Activated naive CD4-positive, alpha-beta T cell (primary cell): ENCODE results near the gene VPS11.
"Not testable (repeated sequence)": the region's sequence is repeated elsewhere in the genome, so short reads cannot be mapped to it uniquely, and the experiment has no call there.

Experiments used
- DNase-seq, 4 experiments: peaks; one replicate each; lab custom pipeline; 2025; lab: John Stamatoyannopoulos, UW

VPS11 gene

DNA sequence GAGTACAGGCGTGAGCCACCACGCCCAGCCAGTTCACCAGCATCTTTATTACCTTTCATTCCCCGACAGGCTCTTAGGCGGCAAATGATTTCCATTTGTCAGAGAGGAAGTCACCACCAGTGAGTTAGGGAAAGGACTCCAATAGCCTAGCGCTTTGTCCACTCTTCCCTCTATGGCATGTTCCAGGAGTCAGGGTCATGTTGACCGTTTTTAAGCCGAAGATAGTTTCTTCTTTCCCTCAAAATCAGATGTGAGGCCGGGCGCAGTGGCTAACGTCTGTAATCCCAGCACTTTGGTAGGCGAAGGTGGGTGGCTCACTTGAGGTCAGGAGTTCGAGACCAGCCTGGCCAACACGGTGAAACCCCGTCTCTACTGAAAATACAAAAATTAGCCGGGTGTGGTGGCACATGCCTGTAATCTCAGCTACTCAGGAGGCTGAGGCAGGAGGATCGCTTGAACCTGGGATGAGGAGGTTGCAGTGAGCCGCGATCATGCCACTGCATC is 35.6 kb downstream of the VPS11 start:
- DNase-seq: not testable (repeated sequence)

DNA sequence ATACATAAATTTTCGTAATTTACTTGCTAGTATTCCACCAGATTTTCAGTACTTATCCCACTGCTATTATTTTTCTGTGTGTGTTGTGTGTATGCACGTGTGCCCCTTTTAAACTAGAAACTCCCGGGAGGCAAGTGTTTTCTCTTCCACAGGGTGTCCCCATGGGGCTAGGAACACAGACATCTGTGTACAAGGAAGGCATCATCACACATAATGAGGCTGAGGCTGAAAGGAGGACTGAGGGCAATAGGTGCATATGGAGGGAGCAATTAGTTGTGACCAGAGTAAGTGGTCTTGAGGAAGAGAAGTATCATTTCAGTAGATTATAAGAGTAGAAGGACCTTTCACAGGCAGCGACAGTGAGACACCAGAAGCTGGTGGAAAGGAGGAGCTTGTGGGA is 36.2 kb downstream of the VPS11 start:
- no peak for DNase-seq

DNA sequence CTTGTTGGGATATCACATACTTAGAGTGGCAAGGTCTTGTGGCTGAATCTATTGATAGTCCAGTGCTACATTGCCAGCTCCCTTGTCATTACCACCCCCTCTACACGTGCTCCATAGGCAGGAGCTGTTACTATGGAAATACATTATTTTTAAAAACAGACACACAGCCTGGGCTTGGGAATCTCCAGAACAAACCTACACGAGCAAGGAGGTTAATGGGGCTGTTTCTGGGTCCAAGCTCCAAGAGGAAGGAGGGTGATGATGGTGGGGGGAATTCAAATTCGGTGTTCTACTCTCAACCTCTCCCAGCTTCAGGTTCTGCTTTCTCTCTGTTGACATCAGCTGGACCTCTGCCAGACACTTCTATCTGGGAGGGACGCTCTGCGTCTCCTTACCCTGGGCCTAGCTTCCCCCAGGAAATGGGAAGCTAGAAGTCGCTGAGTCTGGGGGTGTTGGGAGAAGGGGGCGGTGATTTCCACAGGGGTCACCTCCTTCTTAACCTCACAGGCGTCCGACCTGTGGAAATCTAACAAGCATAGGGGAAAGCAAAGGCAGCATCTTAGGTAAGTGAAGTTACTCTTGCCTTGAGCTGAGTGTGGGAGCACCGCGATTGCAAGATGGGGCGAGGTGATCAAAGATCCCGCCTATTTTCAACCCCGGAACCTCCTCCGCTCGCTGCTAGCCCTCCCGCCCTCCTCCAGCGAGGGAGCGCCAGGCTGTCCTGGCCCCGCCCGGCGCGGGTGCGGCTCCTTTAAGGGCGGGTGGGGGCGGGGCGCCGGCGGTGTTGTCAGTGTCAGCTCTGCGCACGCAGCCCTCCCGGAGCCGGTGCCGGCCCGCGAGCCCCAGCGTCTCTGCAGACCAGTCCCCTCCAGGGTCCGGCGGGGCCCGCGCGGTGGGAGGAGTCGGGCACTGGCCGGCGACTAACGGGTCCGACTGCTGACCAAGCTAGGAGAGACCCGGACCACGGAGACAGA is 39.2 kb downstream of the VPS11 start, which contains the start of gene C2CD2L:
Gene C2CD2L, plus strand, starts transcription at position 781 of the 974 bp plus-strand sequence. CDS start 398 bp downstream, outside the sequence.
- peak; percentile 58 to 92 (median 84) for DNase-seq

DNA sequence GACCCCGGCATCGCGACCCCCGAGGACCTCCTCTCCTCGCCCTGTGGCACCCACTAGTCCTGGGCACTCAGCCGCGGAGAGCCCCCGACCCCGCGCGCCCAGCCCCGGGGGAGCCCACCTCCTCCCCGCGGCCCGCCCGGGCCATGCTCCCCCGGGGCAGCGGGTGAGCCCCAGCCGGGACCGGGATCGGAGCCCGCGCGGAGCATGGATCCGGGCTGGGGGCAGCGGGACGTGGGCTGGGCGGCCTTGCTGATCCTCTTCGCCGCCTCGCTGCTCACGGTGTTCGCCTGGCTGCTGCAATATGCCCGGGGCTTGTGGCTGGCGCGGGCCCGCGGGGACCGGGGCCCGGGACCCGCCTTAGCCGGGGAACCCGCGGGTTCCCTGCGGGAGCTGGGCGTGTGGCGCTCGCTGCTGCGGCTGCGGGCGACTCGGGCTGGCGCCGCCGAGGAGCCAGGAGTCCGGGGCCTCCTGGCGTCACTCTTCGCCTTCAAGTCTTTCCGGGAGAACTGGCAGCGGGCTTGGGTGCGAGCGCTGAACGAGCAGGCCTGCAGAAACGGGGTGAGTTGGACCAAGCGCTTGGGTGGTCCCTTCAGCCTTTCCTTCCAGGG is 40.0 kb downstream of the VPS11 start:
- DNase-seq: no peak

DNA sequence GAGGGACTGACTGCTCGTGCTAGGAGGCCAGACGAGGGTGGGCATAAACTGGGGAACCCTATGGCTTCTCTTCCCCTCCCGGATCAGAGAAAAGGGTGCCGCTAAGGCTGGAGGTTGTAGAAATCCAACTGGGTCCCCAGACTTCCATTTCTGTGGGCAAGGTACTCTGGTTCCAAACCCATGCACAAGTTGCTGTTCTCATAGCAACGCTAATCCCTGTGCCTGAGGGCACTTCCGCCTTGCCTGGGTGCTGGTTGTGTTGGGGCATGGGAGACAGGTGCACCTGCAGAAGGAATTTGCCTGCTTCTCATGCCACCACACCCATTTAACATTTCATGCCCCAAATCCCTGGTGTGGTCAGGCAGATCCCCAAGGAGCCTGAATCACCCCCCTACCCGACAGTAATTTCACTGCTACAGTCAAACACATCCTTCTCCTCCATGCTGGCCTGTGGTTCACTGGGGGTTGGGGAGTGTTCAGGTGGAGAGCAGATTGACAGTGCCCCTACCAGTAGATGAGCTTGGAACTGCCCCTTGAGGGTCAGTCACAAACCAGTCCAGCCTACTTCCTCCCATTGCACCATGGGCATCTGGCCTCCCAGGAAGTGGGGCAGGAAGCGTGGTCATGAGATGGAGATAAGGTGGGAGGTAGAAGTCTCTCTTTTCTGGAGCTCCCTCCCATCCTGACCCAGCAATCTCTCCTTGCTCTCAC is 40.7 kb downstream of the VPS11 start:
- DNase-seq: no peak

DNA sequence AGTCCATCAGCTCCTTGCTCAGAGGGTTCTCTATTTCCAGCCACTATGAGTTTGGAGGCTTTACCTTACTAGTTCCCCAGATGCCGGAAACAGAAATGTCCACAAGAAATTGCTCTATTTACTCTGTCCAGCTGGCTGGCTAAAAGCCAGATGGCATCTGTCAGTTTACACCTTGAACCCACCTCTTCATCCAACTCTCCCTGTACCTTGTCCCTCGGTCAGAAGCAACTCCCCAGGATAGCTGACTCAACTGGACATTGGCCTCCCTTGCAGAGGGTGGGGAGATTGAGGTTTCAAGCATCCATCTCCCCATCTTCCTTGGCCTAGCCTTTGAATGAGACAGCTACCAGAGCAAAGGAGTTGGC is 41.2 kb downstream of the VPS11 start:
- DNase-seq: no peak

DNA sequence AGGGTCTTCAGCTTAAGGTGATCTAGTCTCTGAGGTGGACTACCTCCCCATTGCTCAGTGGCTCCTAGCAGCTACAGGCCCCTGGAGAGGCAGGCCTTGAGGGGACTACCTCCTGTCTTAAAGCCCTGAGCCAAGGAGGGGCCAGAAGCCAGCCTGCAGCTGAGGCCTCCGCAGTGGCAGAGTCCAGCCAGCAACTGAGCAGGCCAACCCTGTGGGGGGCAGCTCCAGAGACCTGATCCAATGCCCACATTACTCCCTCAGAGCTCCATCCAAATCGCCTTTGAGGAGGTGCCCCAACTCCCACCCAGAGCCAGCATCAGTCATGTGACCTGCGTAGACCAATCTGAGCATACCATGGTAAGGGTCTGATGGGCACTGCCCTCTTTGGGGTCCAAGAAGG is 42.2 kb downstream of the VPS11 start:
- no peak for DNase-seq

DNA sequence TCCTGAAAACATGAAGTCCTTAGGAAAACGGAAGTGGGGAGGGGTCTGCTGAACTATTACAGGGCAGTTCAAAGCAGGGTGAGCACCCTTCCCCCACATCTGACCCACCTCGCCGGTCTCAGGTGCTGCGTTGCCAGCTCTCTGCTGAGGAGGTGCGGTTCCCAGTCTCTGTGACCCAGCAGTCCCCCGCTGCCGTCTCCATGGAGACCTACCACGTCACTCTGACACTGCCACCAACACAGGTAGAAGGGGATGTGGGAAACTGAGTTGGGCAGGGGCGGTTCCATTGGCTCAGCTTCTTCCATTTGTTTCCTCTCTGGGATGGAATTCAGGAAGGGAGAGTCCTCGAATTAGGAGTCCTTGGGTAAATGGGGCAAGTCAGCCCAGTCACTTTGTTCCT is 42.8 kb downstream of the VPS11 start:
- no peak for DNase-seq

DNA sequence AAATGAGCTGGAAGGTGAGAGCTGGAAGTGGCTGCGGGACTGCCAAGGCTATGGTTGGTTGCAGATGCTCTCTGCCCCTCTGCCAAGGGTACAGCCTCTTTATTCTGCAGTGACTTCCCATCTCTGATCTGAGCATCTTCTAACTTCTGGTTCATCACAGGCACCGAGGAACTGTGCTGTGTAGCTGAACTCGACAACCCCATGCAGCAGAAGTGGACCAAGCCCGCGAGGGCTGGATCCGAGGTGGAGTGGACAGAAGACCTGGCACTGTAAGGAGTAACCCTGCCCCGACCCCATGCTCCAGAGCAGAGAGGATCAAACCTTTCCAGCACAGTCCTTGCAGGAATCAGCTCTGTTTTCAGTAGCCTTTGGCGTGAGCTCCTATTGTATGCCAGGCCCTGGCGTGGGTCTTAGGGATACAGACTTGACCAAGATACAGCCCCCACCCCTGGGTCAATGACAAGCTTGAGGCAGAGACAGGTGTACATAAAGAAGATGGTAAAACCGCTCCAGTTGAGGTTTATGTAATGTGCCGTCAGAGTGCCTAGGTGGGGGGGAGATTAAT is 43.8 kb downstream of the VPS11 start:
- no peak for DNase-seq

DNA sequence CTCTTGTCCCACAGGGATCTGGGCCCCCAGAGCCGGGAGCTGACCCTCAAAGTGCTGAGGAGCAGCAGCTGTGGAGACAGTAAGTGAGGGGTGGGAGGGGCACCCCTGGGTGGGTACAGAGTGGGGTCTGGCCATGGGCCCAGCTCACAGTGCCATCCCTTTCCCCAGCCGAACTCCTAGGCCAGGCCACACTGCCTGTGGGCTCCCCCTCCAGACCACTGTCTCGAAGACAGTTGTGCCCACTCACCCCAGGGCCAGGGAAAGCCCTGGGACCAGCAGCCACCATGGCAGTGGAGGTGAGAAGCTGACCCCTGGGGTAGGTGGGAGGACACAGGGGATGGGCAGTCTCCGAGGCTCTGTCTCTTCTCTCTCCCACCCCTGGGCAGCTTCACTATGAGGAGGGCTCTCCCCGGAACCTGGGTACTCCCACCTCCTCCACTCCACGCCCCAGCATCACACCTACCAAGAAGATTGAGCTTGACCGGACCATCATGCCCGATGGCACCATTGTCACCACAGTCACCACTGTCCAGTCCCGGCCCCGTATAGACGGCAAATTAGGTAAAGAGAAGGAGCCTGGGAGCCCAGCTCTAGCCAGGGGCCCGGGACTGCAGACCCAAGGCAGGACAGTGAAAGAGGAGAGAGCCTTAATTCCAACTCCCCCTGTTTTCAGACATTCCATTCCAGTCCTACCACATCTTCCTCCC is 44.8 kb downstream of the VPS11 start:
- no peak for DNase-seq

DNA sequence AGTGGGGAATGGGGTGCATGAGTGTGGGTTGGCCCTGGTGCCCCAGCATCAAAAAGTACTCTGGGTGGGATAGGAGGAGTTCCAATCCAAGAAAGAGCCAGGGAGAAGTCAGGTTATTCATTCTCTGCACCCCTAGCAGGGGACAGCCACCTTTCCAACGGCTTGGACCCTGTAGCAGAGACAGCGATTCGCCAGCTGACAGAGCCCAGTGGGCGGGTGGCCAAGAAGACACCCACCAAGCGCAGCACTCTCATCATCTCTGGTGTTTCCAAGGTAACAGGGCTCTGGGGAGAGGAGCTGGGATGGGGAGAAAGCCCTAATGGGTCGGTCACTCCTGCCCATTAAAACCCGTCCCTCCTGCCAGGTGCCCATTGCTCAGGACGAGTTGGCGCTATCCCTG is 46.1 kb downstream of the VPS11 start:
- no peak for DNase-seq

DNA sequence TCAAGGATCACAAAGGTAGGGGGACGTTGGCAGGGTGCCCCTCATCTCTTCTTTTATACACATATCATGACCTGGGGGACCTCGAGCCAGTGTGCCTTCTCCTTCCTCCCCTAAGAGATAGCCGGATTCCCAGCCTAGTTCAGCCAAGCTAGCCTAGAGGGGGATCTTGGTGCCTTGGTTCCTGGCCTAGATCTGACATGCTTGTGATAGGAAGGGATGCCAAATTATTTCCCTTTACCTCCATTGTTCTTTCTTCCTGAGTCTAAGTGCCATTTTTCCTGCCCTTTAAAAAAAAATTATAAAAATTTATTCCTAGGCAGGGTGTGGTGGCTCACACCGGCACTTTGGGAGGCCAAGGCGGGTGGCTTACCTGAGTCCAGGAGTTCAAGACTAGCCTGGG is 46.7 kb downstream of the VPS11 start:
- no peak for DNase-seq

DNA sequence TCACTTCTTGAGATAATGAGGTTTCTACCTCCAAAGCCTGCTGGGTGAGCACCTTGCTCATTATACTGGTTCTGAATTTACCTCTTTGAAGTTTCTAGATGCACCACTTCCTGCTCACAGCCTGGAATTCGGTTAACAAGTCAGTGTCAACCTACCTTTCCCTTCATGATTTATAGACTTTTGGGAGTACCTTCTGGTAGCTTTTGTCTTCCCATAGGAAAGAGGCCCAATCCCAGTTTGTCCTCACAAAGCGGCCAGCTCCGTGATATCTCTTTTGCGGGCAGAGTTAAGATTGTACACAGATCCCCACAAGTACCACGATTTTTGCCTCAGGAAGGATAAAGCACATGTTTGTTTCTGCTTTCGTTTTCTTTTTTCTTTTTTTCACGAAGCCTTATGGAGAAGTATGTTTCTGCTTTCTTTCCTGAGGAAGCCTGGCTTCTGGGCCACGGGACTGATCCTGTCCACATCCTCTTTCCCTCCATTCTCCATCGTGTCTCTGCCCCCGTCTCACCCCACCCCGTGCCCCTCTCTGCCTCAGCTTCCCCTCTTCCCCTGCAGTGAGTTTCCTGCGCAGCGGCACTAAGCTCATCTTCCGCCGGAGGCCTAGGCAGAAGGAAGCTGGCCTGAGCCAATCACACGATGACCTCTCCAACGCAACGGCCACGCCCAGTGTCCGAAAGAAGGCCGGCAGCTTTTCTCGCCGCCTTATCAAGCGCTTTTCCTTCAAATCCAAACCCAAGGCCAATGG is 48.0 kb downstream of the VPS11 start:
- peak in 1 of 4 experiments; percentile 22 for DNase-seq

DNA sequence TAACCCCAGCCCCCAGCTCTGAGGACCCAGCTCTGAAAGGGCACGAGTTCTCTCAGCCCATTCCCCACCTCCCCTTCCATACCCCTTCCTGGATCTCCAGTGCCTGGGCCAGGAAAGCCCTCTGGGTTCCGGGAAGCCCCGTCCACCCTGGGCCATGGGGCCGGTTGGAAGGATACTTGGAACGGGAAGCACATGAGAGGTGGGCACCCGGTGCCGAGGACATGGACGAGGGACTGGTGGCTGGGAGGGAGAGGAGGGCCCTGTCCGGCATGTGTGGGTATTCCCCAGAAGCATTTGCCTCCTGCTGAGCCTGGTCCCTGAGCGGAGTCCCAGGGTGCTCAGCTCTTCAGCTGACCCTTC is 48.6 kb downstream of the VPS11 start:
- no peak for DNase-seq

DNA sequence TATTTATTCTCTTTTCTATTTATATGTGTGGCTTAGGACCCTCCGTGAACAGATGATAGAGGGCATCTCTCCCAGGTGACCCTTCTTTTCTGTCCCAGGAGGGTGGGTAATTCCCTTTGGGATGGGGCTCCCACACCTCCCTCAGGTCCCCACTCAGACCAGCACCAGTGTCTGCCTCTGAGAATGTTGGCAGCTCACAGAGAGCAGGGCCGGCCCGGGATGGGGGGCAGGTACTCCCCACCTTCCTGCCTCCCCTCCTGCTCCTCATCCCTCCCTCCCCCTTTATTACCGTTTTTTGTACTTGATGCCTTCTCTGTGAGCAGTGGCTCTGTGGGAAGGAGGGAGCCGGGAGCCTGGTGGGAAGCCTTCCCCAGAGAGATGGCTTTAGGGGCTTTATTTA is 49.0 kb downstream of the VPS11 start:
- DNase-seq: no peak

DNA sequence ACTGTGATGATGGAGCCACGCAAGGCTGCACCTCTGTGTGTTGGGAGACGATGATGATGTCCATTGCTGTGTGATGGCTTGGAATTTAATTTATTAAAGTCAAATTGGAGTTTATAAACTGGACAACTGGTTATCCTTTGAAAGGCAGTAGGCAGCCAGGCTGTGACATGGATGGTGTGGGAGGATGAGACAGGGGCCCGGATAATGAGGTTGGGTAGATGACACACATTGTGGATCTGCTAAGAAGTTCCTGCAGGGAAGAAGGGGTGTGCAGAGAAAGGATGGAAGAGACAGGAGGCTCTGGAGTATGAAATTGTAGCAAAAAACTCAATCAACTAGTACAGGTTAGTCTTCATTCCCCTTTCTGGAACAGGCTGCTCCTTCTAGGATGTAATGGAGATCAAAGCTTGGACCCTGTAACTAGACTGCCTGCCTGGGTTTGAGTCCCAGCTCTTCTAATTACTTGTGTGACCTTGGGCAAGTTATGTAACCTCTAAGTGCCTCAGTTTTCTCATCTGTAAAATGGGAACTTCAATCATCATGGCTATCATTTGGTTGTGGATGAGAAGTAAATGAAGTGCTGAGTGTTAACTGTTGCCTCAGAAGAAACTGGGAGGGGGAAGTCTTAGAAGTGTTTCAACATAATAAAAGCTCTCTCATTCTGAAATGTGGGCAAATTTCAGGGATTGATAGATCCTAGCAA is 49.5 kb downstream of the VPS11 start:
- no peak for DNase-seq

DNA sequence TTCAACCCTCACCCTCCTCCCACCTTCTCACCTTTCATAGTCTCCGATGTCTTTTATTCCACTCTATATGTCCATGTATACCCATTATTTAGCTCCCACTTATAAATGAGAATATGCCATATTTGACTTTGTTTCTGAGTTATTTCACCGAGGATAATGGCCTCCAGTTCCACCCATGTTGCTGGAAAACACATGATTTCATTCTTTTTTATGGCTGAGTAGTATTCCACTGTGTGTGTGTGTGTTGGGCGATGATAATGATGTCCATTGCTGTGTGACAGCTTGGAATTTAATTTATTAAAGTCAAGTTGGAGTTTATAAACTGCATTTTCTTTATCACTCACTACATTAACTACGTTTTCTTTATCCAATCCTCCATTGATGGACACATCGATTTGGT is 50.6 kb downstream of the VPS11 start:
- no peak for DNase-seq

DNA sequence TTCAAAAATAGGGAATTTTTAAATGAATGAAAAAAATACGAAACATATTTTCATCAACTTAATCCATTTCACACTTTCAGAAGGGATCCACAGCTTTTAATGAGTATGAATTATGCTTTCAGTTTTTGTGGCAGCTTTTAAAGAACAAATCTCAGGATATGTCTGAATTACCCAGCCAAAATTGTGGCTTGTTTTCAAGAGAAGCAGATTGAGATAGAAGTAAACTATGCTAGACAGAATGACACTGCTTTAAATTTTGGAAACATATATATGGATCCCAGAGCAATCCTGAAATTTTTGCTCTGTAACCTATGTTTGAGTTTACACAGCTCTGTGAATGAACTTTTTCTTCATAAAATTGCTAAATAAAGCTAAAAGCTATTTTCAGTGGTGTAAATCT is 51.3 kb downstream of the VPS11 start:
- no peak for DNase-seq

DNA sequence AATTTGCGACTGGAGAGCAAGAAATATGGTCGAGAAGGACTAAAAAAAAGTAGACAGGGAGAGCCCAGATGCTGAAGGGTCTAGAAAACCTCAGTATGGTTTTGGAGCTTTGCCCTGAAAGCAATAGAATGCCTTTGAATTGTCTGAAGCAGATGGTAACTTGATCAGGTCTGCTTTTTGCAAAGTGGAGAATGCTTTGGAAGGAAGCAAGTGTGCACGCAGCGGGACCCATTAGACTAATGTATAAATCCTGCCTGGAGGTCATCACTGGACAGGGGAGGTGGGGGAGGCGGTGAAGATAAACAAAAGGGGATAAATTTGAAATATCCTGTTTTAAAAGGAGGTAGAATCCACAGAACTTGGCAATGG is 53.0 kb downstream of the VPS11 start:
- no peak for DNase-seq
